OCI-LY3 (cell line): ENCODE data around the gene OPTN.
"Not testable (repeated sequence)": the region's sequence is repeated elsewhere in the genome, so short reads cannot be mapped to it uniquely, and the experiment has no call there.

Experiments used
- EZH2phosphoT487 ChIP-seq: fragments of 200-600 bp; shearing (Covaris generic); IDR thresholded peaks from 2 replicates; pipeline ENCODE4 v1.6.1; 2018; ENCODE audit warnings: antibody characterized with exemption, mixed run types, low read depth
- TF ChIP-seq, protein P1 (sequence below): fragments of 200-600, 300-600 bp; sonication (generic); IDR thresholded peaks from 2 replicates; pipeline ENCODE4 v1.5.1; 2014; ENCODE audit warnings: antibody characterized with exemption, low read length, low read depth

DNA sequence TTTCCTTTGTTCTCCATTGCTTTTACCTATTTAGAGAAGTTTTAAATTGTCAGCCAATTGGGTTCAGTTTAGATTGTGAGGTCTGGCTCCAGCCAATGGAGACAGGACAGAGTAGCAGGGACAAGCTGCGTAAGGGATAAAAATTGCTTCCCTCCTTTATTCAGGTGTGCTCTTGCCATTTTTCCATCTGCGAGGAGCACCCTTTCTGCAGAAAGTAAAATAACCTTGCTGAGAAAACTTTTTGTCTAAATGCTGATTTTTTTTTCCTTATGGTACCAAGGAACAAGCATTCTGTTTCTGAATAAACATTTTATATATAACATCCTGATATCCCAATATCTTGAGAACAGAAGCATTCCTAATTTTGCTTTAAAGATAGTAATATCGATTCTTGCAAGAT lies 16.3 kb upstream of the OPTN start:
- TF ChIP-seq, protein P1, sequence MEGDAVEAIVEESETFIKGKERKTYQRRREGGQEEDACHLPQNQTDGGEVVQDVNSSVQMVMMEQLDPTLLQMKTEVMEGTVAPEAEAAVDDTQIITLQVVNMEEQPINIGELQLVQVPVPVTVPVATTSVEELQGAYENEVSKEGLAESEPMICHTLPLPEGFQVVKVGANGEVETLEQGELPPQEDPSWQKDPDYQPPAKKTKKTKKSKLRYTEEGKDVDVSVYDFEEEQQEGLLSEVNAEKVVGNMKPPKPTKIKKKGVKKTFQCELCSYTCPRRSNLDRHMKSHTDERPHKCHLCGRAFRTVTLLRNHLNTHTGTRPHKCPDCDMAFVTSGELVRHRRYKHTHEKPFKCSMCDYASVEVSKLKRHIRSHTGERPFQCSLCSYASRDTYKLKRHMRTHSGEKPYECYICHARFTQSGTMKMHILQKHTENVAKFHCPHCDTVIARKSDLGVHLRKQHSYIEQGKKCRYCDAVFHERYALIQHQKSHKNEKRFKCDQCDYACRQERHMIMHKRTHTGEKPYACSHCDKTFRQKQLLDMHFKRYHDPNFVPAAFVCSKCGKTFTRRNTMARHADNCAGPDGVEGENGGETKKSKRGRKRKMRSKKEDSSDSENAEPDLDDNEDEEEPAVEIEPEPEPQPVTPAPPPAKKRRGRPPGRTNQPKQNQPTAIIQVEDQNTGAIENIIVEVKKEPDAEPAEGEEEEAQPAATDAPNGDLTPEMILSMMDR = not testable (repeated sequence)
- not testable (repeated sequence) for TF ChIP-seq EZH2phosphoT487
